ENCODE results near the gene SPATA9.

DNA sequence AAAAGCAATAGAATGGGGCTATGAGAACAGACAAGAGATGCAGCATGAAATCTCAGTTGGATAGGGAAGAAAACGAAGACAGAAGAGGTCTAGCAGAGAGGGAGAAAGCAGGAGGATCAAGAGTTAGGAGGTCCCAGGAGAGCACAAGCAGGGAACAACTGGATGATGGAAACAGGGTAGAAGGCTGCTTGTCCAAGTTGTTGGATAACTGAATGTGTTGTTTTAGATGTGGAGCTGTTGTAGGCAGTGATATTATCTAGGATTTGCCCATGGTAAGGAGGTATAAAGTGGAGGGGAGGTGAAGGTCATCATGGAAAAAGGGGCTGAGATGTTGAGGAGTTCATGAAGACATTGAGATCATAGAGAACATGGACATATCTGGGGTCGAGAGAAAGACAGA, 35.9 kb upstream of the SPATA9 start:
- TF ChIP-seq, protein P1, sequence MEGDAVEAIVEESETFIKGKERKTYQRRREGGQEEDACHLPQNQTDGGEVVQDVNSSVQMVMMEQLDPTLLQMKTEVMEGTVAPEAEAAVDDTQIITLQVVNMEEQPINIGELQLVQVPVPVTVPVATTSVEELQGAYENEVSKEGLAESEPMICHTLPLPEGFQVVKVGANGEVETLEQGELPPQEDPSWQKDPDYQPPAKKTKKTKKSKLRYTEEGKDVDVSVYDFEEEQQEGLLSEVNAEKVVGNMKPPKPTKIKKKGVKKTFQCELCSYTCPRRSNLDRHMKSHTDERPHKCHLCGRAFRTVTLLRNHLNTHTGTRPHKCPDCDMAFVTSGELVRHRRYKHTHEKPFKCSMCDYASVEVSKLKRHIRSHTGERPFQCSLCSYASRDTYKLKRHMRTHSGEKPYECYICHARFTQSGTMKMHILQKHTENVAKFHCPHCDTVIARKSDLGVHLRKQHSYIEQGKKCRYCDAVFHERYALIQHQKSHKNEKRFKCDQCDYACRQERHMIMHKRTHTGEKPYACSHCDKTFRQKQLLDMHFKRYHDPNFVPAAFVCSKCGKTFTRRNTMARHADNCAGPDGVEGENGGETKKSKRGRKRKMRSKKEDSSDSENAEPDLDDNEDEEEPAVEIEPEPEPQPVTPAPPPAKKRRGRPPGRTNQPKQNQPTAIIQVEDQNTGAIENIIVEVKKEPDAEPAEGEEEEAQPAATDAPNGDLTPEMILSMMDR (conservative IDR thresholded peaks at IDR 0.05): no peak
- TF ChIP-seq EZH2 (IDR thresholded peaks at IDR 0.05; ENCODE audit: low read depth): no peak

All from PC-9 (cell line).